Stimulated activated CD8-positive, alpha-beta memory T cell treated with anti-CD3 and anti-CD28 coated beads, Interleukin-2, amount 100 ng/mL, for 48 hours (primary cell): Measurements from ENCODE around the gene HERC5.
"Not testable (repeated sequence)": the region's sequence is repeated elsewhere in the genome, so short reads cannot be mapped to it uniquely, and the experiment has no call there.

Source experiments
- DNase-seq, 2 donors: peaks; one replicate each; pipeline ENCODE4 v3.0.0-alpha.2; 2020; ENCODE audit warnings: low read depth in 2 of 2

Gene HERC5

DNA sequence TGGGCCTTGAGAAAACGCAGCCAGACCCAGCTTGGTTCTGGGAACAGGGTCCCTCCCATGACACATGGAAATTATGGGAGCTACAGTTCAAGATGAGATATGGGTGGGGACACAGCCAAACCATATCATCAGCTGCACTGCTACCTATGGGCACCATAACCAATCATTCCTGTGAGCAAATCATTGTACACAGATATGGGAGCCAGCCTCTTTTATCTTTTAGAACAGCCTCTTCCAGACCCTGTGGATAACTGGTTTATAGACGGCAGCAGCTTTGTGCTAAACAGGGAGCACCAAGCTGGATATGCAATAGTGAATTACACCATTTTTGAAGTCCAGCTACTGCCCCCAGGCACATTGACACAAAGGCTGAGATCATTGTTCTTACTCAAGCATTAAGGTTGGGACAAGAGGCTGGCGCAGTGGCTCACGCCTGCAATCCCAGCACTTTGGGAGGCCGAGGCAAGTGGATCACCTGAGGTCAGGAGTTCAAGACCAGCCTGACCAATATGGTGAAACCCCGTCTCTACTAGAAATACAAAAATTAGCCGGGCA, 8.6 kb upstream of the HERC5 start:
- not testable (repeated sequence) for DNase-seq

DNA sequence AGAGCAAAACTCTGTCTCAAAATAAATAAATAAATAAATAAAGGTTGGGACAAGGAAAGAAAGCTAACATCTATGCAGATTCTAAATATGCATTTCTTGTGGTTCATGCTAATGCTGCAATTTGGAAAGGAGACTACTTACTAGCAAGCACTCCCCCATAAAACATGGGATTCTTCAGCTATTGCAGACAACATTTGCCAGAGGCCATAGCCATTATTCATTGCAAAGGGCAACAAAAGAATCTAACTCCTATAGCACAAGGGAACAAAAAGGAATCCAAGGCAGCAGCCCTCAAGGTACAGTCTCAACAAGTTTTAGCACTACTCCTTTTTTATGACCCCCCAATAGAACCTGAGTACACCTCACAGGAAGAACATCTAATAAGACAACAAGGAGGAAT, 8.0 kb upstream of the HERC5 start:
- DNase-seq = no peak

DNA sequence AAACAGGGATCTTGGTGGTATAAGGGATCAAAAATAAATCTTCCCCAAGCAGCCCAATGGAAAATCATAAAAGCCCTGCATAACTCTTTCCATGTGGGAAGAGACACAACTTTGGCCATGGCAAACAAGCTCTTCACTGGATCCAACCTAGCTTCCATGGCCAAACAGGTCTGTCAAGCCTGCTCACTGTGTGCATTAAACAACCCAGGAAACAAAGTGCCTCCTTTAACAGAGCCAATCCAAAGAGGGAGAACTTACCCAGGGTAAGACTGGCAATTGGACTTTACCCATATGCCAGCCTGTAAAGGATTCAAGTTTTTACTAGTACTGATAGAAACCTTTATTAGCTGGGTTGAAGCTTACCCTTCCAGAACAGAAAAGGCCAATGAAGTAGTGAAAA, 7.6 kb upstream of the HERC5 start:
- DNase-seq = no peak

DNA sequence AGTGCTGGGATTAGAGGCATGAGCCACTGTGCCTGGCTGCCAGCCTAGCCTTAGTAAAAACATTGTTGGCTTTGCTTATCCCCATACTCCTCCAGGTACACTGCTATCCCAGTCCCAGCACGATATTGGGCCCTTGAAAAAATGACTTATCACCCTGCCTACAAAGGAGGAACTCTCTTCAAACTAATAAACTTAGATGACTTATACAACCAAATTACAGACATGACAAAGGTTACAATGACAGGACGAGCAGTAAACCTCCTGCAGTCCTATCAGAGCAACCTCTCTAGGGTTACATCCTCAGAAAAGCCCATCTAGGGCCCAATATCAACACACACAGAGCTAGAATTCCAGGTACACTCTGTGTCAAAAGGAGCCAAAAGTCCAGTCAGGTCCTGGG, 5.7 kb upstream of the HERC5 start:
- DNase-seq = no peak

DNA sequence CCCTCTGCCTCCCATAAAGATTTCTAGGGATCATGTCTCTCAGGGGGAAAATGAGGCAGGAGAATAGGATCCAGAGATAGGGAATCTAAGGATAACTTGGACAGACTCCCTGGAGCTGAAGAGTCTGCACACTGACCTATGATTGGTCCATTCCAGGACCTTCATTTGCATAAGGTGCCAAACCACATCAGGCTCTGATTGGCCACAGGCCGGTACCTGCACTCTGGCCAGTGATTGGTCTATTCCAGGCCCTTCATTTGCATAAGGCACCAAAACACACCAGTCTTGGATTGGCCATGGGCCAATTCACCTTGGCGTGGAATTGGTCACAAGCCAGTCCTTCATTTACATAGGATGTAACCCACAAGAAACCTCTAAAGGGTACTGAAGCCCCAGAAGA, 4.0 kb upstream of the HERC5 start:
- no peak for DNase-seq

DNA sequence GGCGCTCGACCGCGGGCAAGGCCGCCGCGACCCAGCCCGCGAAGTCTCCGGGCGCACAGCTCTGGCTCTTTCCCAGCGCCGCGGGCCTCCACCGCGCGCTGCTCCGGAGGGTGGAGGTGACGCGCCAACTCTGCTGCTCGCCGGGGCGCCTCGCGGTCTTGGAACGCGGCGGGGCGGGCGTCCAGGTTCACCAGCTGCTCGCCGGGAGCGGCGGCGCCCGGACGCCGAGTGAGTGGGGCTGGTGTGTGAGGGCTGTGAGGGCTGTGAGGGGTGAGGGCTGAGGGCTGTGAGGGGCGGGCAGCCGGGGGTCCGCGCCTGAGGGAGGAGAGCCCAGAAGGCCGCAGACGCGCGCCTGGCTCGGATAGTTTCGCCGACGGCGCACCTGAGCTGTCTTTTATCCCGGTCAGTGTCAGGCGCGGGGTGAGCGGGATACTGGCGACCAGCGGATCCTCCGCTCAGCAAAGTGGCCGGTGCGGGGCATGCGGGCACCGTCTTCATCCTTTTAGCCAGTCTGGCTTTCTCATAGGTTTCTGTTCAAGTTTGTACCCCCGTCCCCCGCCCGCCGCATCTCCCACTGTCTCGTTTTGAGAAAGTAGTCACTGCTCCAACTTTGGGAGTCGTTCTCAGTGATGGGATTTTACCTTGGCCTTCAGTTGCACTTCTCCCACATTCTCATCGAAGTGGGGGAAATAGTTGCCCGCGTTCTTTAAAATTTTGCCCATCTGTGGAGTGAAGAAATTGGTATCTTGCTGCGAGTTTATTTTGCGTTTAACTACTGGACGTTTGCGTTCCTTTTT, 586 bp downstream of the HERC5 start:
- peak; percentile 13 to 32 for DNase-seq

DNA sequence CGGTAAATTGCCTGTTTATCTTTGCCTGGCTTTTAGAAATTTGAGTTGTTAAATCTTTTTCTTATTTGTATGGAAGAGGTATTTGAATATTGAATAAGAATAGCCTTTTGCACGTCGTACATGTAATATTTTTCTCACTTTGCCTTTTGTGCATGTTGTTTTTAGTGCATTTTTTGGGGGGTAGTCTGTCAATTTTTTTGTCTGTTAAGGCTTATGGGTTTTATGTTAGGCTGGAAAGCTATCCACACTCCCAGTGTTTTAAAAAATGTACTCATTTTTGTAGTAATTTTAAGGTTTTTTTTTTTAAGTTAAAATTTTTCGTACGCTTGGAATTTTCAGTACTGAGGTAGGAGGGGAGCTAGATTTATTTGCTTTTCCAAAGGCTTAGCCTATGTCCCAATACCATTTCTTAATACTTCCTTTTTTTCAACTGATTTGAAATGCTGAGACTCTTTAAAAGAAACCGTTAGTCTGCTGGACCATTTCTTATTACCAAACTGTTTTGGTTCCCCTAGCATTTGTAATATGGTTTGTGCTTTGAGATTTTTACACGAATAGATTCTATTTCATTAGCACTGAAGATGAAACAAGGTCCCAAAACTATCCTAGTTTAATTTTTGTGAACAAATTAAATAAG, 1.3 kb downstream of the HERC5 start:
- no peak for DNase-seq

DNA sequence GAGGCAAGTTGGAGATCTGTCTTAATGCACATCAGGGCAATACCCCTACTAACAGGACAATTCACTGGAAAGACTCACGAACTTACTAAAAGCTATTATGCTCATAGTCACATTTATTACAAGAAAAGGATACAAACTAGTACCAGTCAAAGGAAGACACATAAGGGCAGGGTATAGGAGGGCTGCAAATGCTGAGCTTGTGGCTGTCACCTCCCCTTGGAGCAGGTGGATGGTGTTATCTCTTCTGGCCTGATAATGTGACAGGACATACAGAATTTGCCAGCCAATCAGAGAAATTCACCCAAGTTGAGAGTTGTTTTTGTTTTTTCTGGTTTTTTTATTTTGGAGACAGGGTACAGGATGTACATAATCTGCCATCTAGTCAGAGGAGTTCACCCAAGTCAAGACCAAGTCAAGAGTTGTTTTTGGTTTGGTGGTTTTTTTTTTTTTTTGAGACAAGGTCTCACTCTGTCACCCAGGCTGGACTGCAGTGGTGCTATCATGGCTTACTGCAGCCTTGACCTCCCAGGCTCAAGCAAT, 8.8 kb downstream of the HERC5 start:
- no peak for DNase-seq

DNA sequence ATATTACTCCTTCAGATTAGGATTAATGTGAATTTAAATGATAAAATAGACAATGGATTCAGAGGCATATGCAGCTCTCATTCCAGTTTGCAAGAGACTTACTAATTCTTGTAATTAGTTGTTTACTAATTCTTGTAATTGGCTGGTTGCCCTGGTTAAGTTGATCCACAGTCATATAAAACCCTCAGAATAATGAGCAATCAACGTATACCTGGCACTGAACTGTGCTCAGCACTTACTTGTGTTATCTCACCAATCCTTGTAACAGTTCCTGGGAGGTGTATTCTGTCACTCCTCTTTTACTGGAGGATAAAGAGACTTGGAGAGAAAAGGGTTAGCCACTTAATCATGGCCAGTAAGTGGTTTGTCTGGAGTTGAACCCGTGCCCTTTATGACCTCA, 10.5 kb downstream of the HERC5 start:
- no peak for DNase-seq

DNA sequence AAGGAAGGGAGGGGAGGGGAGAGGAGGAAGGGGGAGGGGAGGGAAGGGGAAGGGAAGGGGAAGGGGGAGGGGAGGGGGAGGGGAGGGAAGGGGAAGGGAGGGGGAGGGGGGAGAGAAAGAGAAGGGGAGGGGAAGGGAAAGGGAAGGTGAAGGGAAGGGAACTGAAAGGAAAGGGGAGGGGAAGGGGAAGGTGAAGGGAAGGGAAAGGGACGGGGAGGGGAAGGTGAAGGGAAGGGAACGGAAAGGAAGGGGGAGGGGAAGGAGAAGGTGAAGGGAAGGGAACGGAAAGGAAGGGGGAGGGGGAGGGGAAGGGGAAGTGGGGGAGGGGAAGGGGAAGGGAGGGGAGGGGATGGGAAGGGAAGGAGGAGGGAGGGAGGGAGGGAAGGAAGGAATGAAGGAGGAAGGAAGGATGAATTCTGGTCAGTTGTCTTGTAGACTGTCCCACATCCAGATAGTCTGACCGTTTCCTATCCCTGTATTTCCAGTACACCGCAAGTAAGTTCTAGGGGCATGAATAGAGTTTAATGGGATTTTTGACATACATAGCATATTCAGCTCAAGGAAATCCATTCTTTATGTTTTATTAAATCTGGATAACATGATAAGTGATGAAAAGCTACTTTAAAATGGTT, 20.4 kb downstream of the HERC5 start:
- DNase-seq = no peak

DNA sequence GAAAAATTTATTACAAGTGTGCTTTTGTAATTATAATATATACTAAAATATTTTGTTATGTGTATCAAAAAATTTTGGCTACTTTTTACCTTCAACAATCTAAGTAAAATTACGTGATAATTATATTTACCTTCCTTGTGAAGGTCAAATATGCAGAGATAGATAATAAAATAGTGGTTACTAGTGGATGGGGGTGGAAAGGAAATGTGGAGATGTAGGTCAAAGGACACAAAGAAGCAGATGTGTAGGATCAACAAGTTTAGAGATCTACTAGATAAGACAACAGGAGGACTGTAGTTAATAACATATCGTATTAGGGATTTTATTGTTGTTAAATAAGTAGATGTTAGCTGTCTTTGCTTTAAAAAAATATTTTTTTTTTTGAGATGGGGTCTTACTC, 21.3 kb downstream of the HERC5 start:
- DNase-seq = no peak

DNA sequence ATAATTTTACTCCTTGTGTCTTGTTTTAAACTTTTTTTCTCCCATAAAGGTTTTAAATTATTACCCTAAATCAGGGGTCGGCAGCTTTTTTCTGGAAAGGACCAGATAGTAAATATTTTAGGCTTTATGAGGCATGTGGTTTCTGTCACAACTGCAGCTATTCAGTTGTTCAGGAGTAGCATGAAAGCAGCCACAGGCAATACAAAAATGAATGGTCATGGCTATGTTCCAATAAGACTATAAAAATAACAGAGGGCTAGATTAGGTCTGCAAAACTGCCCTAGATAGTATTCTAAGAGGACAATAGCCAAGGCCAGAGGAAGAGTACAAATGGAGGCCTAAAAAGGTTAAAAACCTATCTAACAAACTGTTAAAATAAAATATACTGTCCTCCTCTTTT, 24.6 kb downstream of the HERC5 start:
- no peak for DNase-seq

DNA sequence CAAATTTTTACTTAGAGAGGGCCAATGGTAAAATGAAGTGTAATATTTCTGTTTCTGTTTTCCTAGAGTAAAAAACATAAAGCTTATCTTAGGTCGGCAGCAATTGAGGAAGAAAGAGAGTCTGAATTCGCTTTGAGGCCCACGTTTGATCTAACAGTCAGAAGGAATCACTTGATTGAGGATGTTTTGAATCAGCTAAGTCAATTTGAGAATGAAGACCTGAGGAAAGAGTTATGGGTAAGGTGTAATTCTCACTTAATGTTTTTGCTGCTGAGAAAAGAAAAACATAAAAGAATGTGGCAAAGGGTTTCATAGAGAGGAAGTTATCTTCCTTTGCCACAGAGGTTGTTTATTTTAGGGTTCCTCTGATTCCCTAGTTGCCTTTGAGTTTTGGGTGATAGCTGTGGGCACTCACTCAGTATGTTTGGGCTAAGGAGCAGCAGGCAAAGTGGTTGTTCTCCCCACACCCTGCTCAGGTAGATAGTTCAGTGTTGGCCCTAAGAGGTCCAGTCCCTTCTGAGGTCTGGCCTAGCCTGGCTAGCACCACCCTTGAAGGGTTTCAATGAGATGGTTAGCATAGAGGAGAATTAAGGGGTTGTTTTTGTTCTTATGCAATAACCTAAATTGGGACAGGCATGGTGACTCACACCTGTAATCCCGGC, 32.3 kb downstream of the HERC5 start:
- no peak for DNase-seq

DNA sequence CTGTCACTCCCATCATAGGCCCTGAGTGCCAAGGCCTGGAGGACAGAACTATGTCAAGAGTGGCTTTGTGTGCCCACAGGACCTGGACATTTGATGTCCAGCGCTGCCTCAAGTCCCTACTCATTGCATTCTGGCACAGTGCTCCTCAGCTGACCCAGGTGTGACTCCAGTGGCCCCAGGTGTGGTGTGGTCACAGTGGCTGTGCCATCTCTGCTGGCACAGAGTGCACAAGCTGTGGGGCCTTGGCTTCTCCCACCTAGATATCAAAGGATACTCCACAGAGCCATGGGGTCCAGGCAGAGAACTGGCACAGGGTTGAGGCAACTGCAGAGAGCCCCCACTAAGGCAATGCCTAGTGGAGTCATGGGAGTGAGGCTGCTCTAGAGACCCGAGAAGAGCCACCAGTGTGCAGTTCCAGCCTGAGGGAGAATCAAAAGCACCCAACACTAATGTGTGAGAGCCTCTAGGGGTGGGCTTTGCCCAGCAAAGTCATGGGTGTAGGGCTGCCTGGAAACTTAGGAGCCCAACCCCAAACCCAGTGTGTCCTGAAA, 41.0 kb downstream of the HERC5 start:
- DNase-seq = no peak

DNA sequence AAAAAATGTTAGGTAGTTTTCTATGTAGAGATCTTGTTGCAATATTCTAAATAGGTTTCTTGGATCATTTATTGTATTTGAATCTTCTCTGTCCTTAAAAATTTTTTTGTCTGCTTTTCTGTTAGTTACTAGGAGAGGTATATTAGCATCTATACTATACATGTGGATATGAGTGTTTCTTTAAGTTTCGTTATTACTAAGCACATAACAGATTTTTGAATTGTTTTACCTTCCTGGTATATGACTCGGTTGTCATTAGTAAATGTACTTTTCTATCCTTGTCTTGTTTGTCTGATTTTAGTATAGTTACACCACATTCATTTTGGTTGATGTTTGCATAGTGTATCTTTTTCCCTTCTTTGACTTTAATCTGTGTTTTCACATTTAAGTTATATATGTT, 46.4 kb downstream of the HERC5 start:
- DNase-seq = no peak

DNA sequence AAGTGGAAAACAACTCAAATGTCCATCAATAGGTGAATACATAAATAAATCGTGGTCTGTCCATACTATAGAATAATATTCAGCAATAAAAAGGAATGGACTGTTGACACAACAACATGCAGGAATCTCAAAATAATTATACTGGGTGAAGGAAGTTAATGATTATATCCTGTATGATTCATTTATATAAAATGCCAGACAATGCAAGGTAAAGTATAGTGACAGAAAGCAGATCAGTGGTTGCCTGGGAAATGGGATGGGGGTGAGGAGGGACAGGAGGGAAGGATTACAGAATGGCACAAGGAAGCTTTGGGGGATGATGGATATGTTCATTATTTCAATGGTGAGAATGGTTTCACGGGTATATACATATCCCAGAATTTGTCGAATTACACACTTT, 54.3 kb downstream of the HERC5 start:
- DNase-seq = no peak

DNA sequence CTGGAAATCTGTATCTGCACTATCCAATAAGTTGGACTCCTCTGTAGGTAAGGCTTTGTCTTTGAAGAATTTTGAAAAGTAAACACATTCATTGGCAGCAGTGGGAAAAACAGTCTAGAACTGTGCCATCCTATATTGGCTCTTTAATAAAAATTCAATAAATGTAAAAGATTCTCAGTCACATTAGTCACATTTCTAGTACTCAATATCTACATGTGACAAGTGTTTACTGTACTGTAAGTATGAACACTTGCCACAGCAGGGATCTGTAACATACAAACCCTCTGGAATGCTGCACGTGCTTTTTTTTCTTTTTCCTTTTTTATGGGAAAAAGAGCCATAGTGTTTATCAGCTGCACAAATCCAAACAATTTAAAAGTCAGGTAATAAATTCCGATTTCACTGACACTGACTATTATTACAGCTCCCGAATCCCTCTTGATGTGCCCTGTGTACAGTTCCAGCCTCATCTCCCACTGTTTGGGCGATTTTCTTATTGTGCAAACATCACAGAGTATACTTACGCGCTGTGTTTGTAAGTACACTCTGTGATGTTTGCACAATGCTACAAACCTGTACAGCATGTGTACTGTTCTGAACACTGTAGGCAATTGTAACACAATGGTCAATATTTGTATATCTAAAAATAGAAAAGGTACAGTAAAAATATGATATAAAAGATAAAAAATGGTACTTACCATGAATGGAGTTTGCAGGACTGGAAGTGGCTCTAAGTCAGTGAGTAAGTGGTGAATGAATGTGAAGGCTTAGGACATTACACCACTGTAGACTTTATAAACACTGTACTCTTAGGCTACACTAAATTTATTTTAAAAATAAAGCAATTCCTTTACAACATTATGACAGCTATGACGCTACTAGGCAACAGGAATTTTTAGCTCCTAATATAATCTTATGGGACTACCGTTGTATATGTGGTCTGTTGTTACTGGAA, 57.9 kb downstream of the HERC5 start:
- DNase-seq = no peak

DNA sequence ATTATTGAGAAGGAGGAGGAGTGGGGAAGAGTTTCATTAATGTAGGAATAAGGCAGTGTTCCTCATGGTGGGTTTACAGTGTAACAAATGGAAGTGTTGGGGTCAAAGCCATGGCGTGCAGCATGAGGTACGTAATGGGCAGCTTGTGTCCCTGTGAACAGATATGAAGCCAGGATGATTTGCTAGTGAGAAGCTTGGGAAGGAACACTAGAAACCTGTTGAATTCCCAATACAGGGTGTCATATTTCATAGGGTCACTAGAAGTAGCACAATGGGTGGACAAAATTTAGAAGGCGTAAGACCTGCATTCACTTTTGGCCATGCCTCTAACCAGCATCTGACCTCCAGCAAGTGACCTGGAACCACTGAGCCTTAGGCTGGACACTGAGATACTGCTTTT, 59.8 kb downstream of the HERC5 start:
- DNase-seq = no peak

DNA sequence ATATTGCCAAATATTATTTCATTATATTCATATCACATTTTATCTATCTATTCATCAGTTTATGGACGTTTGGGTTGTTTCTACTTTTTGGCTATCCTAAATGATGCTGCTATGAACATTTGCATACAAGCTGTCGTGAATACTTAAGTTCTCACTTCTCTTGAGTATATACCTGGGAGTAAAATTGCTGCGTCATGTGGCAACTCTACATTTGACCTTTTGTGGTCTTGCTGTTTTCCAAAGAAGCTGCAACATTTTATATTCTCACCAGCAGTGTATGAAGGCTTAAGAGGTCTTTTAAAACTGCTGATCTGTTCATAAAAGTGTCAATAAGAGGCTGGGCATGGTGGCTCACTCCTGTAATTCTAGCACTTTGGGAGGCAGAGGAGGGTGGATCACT, 60.9 kb downstream of the HERC5 start:
- no peak for DNase-seq

DNA sequence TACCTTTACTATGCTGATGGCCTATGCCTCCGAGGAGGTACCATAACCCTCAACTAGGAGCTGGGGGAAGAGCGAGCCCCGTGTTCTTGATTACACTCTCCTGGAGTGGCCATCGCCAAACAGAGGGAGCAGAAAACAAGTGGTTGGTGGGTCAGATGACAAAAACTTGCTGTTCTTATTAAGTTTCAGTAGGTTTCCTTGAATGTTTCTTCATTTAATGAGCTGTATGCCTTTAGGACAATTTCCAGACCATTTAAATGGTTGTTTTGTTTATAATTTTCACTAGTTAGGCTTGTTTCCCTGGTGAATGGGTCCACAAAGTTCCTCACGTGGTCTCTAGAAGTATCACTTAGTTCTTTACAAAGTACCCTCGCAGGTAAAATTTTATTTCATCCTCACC, 62.0 kb downstream of the HERC5 start:
- no peak for DNase-seq
